Measurements from ENCODE around the gene TMEM43. TPM values are rescaled to one million over a fixed set of nuclear protein-coding genes. Genes with fewer than 3 reads are reported as not detected.

Gene TMEM43
- total RNA-seq, 4 donors from 2014 or later, result 206 to 237 (median 219) TPM

DNA sequence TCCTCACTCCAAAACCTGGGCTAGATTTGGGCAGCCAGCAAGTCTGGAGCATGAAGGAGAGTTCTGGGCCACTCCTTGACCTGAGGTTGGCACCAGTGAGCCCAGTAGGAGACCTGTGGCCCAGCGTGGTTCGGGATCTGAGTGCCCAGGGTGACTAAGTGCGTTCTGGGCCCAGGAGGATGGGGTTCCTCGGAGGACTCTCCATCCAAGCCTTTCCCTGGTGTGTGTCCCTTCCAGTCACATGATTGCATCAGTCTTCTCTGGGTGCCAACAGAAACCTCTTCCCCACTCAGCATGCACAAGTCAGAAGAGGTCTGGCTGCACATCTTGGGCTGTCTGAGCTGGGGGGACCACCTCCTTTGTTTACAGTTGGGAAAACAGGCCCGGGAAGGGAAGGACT is 14.9 kb downstream of the TMEM43 start:
- Histone ChIP-seq H3K9me3 (no peaks in the 10 kb centered on the region), H3K4me3 (no peak overlapping the region), H3K4me1 (peaks cover 50% of the 10 kb centered on the region), H3K27ac (no peak overlapping the region), H3K36me3 (peaks cover 65% of the 10 kb centered on the region), H3K27me3 (no peaks in the 10 kb centered on the region)
- WGBS, result 63% methylated on average over 5 of the region's 5 CpGs
- no peak for DNase-seq (ENCODE audit: low spot score in 2 of 2)
- TF ChIP-seq EP300 (IDR thresholded peaks at IDR 0.05) (no peak), POLR2AphosphoS5 (IDR thresholded peaks at IDR 0.05) (no peak), POLR2A (IDR thresholded peaks at IDR 0.05) (no peak)
- TF ChIP-seq, protein P1, sequence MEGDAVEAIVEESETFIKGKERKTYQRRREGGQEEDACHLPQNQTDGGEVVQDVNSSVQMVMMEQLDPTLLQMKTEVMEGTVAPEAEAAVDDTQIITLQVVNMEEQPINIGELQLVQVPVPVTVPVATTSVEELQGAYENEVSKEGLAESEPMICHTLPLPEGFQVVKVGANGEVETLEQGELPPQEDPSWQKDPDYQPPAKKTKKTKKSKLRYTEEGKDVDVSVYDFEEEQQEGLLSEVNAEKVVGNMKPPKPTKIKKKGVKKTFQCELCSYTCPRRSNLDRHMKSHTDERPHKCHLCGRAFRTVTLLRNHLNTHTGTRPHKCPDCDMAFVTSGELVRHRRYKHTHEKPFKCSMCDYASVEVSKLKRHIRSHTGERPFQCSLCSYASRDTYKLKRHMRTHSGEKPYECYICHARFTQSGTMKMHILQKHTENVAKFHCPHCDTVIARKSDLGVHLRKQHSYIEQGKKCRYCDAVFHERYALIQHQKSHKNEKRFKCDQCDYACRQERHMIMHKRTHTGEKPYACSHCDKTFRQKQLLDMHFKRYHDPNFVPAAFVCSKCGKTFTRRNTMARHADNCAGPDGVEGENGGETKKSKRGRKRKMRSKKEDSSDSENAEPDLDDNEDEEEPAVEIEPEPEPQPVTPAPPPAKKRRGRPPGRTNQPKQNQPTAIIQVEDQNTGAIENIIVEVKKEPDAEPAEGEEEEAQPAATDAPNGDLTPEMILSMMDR (IDR thresholded peaks at IDR 0.05), result no peak

DNA sequence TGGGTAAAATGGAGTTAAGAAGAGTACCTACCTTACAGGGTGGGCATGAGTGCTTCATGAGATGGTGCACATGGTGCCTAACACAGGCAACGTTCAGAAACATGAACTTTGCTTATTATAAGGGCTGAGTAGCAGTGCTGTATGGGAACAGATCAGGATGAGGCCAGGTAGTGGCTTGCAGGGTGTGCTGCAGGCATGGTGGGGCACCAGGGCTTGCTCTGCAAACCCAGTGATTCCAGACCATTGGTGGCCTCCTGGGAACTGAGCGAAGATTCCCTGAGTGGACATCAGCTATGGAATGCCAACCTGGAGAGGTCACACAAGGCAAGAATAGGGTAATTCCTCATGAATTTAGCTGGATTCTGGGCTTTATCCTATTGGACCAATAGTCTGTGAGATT is 15.8 kb downstream of the TMEM43 start:
- no peak overlapping the region for H3K4me3 ChIP-seq
- H3K27me3 ChIP-seq, result no peaks in the 10 kb centered on the region
- WGBS, result 50% methylated on average over 1 of the region's 2 CpGs
- TF ChIP-seq, protein P1 (IDR thresholded peaks at IDR 0.05), result no peak
- TF ChIP-seq POLR2A (IDR thresholded peaks at IDR 0.05) (no peak), EP300 (IDR thresholded peaks at IDR 0.05) (no peak), POLR2AphosphoS5 (IDR thresholded peaks at IDR 0.05) (no peak)
- H3K27ac ChIP-seq, result peak overlapping the region; percentile 43
- H3K4me1 ChIP-seq, result peaks cover 59% of the 10 kb centered on the region
- H3K9me3 ChIP-seq, result no peaks in the 10 kb centered on the region
- H3K36me3 ChIP-seq, result peaks cover 61% of the 10 kb centered on the region
- no peak for DNase-seq (ENCODE audit: low spot score in 2 of 2)

DNA sequence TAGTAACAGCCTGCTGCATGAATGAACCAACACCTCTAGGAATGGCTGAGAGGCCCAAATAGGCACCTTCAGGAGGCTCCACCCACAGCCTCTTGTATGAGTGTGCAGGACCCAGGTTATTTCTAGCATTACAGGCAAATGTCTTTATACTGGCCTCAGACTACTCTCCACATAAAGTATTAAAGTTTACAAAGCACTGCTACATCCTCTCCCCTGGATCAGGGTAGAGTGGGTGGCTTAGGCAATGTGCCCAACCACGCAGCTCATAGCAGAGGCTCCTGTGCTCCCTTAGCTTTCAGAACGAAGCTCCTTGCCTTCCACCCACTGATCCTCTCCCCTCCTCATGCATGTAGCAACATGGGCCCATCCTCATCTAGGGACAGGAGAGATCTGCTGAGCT is 16.3 kb downstream of the TMEM43 start:
- no peak for TF ChIP-seq POLR2AphosphoS5 (IDR thresholded peaks at IDR 0.05)
- TF ChIP-seq, protein P1 (IDR thresholded peaks at IDR 0.05), result no peak
- Histone ChIP-seq H3K9me3 (no peaks in the 10 kb centered on the region), H3K27me3 (no peaks in the 10 kb centered on the region), H3K27ac (no peak overlapping the region), H3K4me3 (no peak overlapping the region), H3K4me1 (peaks cover 62% of the 10 kb centered on the region), H3K36me3 (peaks cover 61% of the 10 kb centered on the region)
- WGBS, result 46% methylated on average over 2 of the region's 2 CpGs
- DNase-seq (ENCODE audit: low spot score in 2 of 2), result no peak

DNA sequence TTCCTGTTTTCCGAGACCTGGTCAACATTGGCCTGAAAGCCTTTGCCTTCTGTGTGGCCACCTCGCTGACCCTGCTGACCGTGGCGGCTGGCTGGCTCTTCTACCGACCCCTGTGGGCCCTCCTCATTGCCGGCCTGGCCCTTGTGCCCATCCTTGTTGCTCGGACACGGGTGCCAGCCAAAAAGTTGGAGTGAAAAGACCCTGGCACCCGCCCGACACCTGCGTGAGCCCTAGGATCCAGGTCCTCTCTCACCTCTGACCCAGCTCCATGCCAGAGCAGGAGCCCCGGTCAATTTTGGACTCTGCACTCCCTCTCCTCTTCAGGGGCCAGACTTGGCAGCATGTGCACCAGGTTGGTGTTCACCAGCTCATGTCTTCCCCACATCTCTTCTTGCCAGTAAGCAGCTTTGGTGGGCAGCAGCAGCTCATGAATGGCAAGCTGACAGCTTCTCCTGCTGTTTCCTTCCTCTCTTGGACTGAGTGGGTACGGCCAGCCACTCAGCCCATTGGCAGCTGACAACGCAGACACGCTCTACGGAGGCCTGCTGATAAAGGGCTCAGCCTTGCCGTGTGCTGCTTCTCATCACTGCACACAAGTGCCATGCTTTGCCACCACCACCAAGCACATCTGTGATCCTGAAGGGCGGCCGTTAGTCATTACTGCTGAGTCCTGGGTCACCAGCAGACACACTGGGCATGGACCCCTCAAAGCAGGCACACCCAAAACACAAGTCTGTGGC is 16.9 kb downstream of the TMEM43 start:
- Histone ChIP-seq H3K9me3 (no peaks in the 10 kb centered on the region), H3K4me3 (no peak overlapping the region), H3K27me3 (no peaks in the 10 kb centered on the region), H3K4me1 (peaks cover 59% of the 10 kb centered on the region), H3K27ac (peak overlapping the region; percentile 94), H3K36me3 (peaks cover 61% of the 10 kb centered on the region)
- TF ChIP-seq, protein P1 (IDR thresholded peaks at IDR 0.05), result no peak
- TF ChIP-seq POLR2A (IDR thresholded peaks at IDR 0.05) (no peak), POLR2AphosphoS5 (IDR thresholded peaks at IDR 0.05) (no peak), EP300 (IDR thresholded peaks at IDR 0.05) (no peak)
- WGBS, result 88% methylated on average over 12 of the region's 19 CpGs
- no peak for DNase-seq (ENCODE audit: low spot score in 2 of 2)

DNA sequence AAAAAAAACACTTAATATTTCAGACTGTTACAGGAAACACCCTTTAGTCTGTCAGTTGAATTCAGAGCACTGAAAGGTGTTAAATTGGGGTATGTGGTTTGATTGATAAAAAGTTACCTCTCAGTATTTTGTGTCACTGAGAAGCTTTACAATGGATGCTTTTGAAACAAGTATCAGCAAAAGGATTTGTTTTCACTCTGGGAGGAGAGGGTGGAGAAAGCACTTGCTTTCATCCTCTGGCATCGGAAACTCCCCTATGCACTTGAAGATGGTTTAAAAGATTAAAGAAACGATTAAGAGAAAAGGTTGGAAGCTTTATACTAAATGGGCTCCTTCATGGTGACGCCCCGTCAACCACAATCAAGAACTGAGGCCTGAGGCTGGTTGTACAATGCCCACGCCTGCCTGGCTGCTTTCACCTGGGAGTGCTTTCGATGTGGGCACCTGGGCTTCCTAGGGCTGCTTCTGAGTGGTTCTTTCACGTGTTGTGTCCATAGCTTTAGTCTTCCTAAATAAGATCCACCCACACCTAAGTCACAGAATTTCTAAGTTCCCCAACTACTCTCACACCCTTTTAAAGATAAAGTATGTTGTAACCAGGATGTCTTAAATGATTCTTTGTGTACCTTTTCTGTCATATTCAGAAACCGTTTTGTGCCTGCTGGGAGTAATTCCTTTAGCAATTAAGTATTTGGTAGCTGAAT is 17.9 kb downstream of the TMEM43 start:
- Histone ChIP-seq H3K9me3 (no peaks in the 10 kb centered on the region), H3K4me3 (no peak overlapping the region), H3K36me3 (peaks cover 62% of the 10 kb centered on the region), H3K27ac (peak overlapping the region; percentile 94), H3K4me1 (peaks cover 51% of the 10 kb centered on the region), H3K27me3 (no peaks in the 10 kb centered on the region)
- DNase-seq (ENCODE audit: low spot score in 2 of 2), result no peak
- no peak for TF ChIP-seq POLR2AphosphoS5 (IDR thresholded peaks at IDR 0.05)
- TF ChIP-seq, protein P1 (IDR thresholded peaks at IDR 0.05), result no peak
- TF ChIP-seq EP300 (IDR thresholded peaks at IDR 0.05), result no peak
- TF ChIP-seq POLR2A (IDR thresholded peaks at IDR 0.05), result no peak
- whole genome bisulfite sequencing, result 46% methylated on average over 8 of the region's 8 CpGs
